HCT116 (cell line): Measurements from ENCODE around the gene SLC35F3.

ENCODE experiments used
- EZH2phosphoT487 ChIP-seq: fragments of 200-600 bp; IDR thresholded peaks from 2 replicates; pipeline ENCODE4 v1.6.1; 2018; ENCODE audit warnings: antibody characterized with exemption, borderline replicate concordance
- POLR2AphosphoS5 ChIP-seq: IDR thresholded peaks from 2 replicates; pipeline ENCODE4 v1.6.1; 2011; ENCODE audit warnings: mild to moderate bottlenecking, low read depth, low read length, moderate library complexity
- ZFX ChIP-seq: fragments of 450-650 bp; IDR thresholded peaks from 2 replicates; pipeline ENCODE4 v1.6.1; 2017
- TF ChIP-seq, protein P1 (sequence below), 3 experiments: fragments of 200-600 bp in 1 of 3; sonication (generic) in 1 of 3; IDR thresholded peaks in 2 of 3; conservative IDR thresholded peaks in 1 of 3; 2 replicates each; pipeline ENCODE4 v1.5.1; 2012 to 2017; ENCODE audit warnings: low read depth in 2 of 3, low read length in 2 of 3, antibody characterized with exemption in 1 of 3, borderline replicate concordance in 1 of 3, control low read depth in 1 of 3, mild to moderate bottlenecking in 1 of 3, mixed read lengths in 1 of 3, mixed run types in 1 of 3, moderate library complexity in 1 of 3; ENCODE audit not compliant: insufficient read depth in 1 of 3
- TF ChIP-seq, protein P2 (sequence below): IDR thresholded peaks from 2 replicates; pipeline ENCODE4 v1.6.1; 2012; ENCODE audit warnings: low read depth
- TF ChIP-seq, protein P3 (sequence below): IDR thresholded peaks from 2 replicates; pipeline ENCODE4 v1.6.1; 2012

DNA sequence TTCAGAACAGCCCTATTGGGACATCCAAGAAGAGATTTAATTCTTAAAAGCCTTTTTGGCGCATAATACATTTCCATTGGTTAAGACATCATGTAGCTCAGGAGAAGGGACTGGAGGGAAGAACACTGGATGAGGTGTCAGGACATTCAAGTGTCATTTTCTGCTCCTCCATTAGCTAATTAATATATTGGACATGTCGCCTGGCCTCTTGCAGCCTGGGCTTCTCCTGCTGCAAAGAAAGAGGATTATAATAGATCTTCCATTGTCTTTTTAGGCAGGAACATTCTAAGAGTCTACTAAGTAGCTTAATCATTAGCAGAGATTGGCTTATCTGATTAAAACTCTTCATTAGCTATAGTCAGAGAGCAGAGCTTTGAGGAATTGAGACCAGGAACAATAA, 317.1 kb downstream of the SLC35F3 start:
- TF ChIP-seq, protein P1, sequence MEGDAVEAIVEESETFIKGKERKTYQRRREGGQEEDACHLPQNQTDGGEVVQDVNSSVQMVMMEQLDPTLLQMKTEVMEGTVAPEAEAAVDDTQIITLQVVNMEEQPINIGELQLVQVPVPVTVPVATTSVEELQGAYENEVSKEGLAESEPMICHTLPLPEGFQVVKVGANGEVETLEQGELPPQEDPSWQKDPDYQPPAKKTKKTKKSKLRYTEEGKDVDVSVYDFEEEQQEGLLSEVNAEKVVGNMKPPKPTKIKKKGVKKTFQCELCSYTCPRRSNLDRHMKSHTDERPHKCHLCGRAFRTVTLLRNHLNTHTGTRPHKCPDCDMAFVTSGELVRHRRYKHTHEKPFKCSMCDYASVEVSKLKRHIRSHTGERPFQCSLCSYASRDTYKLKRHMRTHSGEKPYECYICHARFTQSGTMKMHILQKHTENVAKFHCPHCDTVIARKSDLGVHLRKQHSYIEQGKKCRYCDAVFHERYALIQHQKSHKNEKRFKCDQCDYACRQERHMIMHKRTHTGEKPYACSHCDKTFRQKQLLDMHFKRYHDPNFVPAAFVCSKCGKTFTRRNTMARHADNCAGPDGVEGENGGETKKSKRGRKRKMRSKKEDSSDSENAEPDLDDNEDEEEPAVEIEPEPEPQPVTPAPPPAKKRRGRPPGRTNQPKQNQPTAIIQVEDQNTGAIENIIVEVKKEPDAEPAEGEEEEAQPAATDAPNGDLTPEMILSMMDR (IDR thresholded peaks at IDR 0.05 in 2 of 3, conservative IDR thresholded peaks at IDR 0.05 in 1 of 3; ENCODE audit: borderline replicate concordance in 1 of 3, insufficient read depth in 1 of 3, low read depth in 2 of 3, low read length in 2 of 3): no peak
- TF ChIP-seq, protein P2, sequence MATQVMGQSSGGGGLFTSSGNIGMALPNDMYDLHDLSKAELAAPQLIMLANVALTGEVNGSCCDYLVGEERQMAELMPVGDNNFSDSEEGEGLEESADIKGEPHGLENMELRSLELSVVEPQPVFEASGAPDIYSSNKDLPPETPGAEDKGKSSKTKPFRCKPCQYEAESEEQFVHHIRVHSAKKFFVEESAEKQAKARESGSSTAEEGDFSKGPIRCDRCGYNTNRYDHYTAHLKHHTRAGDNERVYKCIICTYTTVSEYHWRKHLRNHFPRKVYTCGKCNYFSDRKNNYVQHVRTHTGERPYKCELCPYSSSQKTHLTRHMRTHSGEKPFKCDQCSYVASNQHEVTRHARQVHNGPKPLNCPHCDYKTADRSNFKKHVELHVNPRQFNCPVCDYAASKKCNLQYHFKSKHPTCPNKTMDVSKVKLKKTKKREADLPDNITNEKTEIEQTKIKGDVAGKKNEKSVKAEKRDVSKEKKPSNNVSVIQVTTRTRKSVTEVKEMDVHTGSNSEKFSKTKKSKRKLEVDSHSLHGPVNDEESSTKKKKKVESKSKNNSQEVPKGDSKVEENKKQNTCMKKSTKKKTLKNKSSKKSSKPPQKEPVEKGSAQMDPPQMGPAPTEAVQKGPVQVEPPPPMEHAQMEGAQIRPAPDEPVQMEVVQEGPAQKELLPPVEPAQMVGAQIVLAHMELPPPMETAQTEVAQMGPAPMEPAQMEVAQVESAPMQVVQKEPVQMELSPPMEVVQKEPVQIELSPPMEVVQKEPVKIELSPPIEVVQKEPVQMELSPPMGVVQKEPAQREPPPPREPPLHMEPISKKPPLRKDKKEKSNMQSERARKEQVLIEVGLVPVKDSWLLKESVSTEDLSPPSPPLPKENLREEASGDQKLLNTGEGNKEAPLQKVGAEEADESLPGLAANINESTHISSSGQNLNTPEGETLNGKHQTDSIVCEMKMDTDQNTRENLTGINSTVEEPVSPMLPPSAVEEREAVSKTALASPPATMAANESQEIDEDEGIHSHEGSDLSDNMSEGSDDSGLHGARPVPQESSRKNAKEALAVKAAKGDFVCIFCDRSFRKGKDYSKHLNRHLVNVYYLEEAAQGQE: no peak
- TF ChIP-seq, protein P3, sequence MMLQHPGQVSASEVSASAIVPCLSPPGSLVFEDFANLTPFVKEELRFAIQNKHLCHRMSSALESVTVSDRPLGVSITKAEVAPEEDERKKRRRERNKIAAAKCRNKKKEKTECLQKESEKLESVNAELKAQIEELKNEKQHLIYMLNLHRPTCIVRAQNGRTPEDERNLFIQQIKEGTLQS: no peak
- TF ChIP-seq EZH2phosphoT487 (no peak), ZFX (no peak), POLR2AphosphoS5 (no peak)
